ENCODE data around the gene CCDC178.

- TF ChIP-seq POLR2A (IDR thresholded peaks at IDR 0.05; ENCODE audit: low read length), result no peak
- TF ChIP-seq GATA1 (IDR thresholded peaks at IDR 0.05; ENCODE audit: low read depth, low read length), result no peak
Measured at GRCh38 chr18:32907648-32908423, 532.7 kb downstream of the CCDC178 start.

Measured in erythroblast (primary cell).